Measurements from ENCODE around the gene TMEM97.

DNA sequence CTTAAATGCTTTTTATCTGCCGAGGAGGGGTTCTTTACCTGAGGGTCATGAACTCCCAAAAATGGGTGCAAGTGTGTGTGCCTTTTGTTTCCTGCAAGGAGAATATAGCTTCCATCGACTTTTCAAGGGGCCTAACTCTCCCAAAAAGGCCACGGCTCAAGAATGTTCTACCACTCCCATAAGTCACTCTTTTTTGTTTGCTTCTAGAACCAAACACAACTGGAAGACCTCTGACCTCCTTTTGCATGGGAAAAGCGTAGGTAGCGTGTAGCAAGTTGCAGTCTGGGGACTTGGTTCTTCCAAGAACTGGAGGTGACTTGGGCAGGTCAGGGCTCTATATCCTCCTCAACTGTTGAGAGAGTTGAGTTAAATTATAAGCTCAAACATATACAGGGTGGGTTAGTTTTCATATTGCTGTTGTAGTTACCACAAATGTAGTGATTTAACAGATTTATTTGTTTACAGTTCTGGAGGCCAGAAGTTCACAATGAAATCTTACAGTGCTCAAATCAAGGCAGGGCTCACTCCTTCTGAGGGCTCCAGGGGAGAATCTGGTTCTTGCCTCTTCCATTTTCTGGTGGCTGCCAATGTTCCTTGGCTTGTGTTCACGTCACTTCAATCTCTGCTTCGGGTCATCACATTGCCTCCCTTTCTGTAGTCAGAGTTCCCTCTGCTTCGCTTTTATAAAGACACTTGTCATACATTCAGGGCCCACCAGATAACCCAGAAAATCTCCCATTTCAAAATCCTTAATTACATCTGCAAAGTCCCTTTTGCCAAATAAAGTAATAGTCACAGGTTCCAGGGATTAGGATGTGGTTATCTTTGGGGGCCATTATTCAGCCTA lies 1.4 kb downstream of the TMEM97 start:
- TF ChIP-seq, protein P1, sequence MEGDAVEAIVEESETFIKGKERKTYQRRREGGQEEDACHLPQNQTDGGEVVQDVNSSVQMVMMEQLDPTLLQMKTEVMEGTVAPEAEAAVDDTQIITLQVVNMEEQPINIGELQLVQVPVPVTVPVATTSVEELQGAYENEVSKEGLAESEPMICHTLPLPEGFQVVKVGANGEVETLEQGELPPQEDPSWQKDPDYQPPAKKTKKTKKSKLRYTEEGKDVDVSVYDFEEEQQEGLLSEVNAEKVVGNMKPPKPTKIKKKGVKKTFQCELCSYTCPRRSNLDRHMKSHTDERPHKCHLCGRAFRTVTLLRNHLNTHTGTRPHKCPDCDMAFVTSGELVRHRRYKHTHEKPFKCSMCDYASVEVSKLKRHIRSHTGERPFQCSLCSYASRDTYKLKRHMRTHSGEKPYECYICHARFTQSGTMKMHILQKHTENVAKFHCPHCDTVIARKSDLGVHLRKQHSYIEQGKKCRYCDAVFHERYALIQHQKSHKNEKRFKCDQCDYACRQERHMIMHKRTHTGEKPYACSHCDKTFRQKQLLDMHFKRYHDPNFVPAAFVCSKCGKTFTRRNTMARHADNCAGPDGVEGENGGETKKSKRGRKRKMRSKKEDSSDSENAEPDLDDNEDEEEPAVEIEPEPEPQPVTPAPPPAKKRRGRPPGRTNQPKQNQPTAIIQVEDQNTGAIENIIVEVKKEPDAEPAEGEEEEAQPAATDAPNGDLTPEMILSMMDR (IDR thresholded peaks at IDR 0.05; ENCODE audit: poor library complexity) = no peak
- no peak for TF ChIP-seq EZH2 (IDR thresholded peaks at IDR 0.05; ENCODE audit: borderline replicate concordance)

Data from hepatocyte (in vitro differentiated cells).